ENCODE measurements around the gene NCAPH2. TPM values are rescaled to one million over a fixed set of nuclear protein-coding genes. Genes with fewer than 3 reads are reported as not detected.

The NCAPH2 gene
- total RNA-seq, result 10 to 100 TPM; 29.8 to 32.7 TPM
- long read RNA-seq, transcript NCAPH2-205 (20 exons, 2,037 nt), result major isoform, 72 of 101 reads
- long read RNA-seq, transcript NCAPH2-201 (20 exons, 1,996 nt), result minor isoform, 7 of 101 reads
- long read RNA-seq, partial matches to known transcripts, result 12 of 101 reads
- long read RNA-seq, other reads (novel, unspliced or antisense), result 9 of 101 reads

DNA sequence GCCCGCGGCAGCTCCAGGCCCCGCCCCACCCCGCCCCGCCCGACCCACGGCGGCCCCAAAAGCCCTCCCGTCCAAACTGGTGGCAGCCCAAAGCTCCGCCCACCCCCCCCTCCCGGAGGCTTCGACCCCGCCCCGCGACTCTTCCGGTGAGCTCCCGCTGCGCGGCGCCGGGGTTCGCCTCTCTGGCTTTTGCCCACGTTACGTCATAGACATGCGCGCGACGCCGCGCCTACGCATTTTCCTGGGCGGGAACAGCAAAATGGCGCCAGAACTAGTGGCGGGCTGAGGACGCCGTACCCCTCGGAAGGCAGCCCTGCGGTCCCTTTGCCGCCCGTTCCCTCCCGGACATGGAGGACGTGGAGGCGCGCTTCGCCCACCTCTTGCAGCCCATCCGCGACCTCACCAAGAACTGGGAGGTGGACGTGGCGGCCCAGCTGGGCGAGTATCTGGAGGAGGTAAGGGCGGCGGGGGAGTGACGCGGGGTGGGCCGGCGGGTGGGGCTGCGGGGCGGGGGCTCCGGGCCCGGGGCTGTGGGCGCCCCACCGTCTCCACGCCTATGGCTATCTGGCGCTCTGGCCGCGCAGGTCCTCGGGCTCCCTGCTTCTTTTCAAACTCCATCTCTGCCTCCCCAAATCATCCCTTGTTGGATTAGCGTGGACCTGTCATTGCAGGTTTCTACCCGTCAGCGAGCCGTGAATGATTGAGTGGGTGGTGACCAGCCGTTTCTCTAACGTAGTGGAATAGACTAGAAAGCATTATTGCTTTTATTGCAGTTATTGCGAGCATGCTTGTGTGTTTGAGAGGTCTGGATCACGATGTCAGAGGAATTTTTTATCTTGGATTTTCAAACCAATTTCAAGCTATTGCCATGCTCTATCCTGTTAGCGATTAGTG is at the start of gene NCAPH2:
TSS of gene NCAPH2 (plus strand) at position 234 of the 894 bp plus-strand sequence. CDS start at position 348, 114 bp downstream.
- DNase-seq (peak; percentile 96), ATAC-seq (peak; percentile 80 to 85)
- intact Hi-C loops (cut with DNase I), result loop anchor here in 1 of 2 donors (10.0 kb wide), 1 partner anchor 263 kb away; the partner anchor contains the start of gene TUBGCP6

DNA sequence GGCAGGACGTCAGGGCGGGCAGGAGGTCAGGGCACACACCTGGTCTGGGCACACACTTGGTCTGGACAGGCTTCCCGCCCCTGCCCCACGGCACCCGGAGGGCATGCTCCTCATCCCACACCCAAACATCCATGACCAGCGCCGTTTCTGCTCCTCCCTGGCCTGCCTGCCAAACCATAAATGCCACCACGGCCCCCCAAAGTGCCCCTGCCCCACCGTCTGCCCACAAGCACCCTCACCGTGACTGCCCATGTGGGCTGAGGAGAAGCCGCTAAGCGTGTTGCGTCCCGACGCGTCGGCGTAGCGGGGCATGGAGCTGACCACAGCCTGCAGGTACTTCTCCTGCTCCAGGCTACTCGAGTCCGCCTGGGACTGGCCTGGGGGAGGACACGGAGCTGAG is 49.0 kb upstream of the NCAPH2 start:
- no peak for DNase-seq
- no peak for ATAC-seq
- intact Hi-C loops (cut with DNase I), result no loop called here

DNA sequence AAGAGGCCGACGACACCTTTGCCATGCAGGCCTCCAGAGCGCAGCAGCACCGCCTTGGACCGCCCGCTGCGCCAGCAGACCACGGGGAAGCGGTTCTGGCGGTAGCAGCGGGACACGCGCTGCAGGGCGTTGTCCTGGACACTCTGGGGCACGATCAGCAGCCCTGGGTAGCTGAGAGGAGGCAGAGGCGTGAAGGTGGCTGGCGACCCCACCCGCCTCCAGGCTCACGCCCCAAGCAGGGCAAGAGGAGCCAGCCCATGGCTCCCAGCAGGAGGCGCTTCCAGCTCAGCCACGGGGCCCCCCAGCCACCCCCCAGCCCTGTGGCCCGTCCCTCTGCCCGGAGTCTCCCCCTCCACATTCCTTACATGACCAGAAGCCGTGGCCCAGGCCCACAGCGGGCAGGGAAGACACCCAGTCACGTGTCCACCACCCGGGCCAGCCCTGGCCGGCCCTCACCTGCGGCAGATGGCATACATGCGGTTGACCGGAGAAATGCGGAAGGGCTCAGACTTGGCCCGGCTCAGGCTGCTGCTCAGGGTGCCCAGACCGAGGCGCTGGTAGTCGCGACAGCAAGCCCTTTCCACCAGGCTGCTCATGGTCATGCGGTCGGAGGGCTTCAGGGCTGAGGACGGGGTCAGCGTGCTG is 48.4 kb upstream of the NCAPH2 start:
- intact Hi-C loops (cut with DNase I), result no loop called here
- ATAC-seq, result no peak

DNA sequence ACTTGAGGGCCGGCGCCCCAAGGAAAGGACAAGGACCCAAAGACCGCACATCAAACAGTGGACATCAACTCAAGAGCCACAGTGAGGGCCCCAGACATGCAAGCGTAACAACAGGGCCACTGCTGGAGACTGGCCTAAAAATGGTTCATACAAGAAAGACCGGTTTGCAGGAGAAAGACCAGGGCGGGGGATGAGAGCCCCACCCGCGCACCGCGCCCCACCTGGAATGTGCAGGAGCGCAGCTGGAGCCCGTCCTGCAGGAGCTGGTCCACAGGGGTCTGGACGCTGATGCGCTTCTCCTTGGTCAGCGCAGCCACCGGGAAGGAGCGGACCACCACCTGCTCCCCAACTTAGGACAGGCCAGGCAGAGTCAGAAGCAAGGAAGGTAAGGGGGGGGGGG is 47.1 kb upstream of the NCAPH2 start:
- intact Hi-C loops (cut with DNase I), result no loop called here
- no peak for ATAC-seq

More for the DNA sequence above, 48.4 kb upstream of the NCAPH2 start:
- DNase-seq, result no peak

DNA sequence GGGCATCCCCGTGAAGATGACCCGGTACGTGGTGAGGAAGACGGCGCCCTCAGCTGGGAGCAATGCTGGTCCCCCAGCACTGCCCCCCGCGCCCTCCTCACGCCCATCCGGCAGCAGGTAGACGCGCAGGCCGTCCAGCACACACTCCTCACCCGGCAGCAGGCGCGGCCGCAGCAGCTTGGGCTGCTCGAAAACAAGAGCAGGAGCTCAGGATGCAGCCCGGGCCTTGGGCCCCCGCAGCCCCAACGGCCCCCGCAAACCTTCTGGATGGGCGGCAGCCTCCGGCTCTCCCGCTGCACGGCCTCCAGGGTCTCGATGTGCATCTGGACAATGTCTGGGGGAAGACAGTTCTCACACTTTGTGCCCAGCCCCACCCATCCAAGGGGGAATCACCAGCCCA is 46.5 kb upstream of the NCAPH2 start:
- ATAC-seq (no peak), DNase-seq (no peak)
- intact Hi-C loops (cut with DNase I), result no loop called here

More for the DNA sequence above, 47.1 kb upstream of the NCAPH2 start:
- DNase-seq, result no peak

DNA sequence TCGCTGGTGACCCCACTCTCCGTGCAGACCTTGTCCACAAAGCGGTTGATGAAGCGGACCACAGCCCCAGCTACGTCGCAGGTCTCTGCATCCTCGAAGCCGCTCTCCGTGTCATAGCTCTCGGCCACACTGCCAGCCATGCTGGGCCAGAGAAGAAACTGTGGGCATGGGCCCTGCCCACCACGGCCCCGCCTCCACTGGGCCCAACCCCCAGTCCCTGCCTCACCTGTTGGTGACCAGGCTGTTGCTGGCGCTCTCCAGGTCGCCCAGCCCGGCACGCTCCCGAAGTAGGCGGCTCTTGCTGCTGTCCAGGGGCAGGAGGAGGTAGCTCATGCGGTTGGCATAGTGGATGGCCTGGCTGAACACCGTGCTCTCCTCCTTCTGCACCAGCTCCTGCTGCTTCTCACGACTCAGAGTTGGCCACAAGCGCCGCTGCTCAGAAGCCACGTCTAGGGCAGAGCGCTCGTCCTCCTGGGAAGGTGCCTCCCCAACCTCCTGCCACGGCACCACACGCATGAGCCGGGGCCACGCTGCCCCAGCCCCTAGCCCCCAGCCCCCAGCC is 46.0 kb upstream of the NCAPH2 start:
- intact Hi-C loops (cut with DNase I), result no loop called here
- DNase-seq, result no peak
- ATAC-seq, result no peak

DNA sequence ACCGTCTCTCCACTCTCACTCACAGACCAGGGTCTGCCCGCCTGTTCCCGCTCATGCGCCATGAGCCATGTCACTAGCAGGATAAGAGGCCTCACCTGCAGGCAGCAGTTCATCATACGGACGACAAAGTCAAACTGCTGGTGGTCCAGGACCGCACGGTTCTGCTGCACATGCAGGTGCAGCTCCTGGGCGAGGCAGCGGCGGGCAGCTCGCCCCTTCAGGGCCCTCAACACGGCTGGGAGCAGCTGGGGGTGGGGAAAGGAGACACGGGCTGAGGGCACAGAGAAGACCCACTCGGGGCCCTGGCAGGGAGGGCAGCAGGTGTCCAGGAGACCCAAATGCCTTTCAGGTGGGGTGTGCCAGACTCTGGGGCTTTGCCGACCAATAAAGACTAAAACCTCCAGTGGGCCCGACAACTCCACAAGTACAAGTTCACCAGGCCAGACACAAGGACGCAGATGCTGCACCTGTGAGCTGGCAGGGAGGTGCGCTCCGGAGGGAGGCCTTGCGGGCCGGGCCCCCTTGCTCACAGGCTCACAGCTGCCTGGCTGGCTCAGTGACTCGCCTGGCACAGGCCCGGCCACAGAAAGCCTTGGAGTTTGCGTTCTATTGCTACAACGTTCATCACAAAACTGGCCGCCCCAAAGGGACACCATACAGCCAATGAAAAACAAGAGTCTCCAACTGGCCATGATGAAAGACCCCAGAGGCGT is 44.7 kb upstream of the NCAPH2 start:
- intact Hi-C loops (cut with DNase I), result no loop called here
- DNase-seq (no peak), ATAC-seq (no peak)

DNA sequence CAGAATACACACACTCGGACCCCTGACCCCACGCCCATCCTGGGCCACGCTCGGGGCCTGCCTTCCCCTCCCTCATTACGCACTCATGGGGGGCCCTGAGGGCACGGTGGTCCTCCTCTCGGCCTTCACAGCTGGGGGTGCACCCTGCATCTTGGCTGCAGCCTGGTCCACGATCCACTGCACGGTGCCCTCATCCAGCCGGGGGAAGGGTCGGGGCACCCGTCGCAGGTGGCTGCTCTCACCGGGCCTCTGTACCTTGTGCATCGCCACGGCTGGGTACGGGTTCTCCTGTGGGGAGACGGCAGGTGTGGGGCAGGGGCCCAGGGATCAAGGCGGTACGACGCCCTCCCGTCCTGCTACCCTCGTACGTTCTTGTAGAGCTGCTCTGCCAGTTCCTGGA is 43.6 kb upstream of the NCAPH2 start:
- no peak for DNase-seq
- intact Hi-C loops (cut with DNase I), result no loop called here
- no peak for ATAC-seq

DNA sequence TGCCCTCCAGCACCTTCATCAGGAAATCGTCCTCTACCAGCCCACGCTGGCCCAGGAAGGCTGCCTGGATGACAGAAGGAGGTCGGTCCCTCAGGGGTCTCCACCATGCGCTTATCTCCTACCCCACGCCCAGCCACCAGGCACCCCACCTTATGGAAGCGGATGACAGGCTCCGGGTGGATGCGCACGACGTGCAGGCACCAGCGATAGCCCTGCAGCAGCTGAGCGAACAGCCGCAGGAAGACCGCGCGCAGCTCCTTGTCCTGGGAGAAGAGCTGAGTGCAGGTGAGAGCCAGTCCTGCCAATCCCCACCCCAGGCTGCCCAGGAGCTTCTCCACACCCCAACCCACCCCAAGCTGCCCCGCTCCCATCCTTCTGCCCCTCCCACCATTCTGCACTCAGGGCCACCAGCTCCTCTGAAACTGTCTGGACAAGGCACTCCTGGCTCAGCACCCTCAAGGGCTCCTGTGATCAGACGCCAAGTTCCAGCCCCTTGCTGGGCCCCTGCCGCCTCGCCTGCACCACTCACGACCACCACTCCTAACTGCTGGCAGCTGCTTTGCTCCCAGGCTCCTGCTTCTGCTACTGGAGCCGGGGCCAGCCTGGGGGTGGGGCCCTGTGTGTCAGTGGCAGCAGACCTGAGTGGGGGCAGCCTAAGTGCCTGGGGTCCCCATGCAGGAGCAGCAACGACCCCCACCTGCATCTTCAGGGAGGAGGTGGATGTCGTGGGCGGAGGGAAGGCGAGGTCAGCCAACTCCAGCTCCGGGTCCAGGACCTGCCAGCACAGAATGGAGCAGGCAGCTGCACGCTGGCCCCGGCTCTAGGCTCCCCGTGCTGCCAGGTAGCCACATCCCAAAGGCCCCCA is 42.7 kb upstream of the NCAPH2 start:
- intact Hi-C loops (cut with DNase I), result no loop called here

DNA sequence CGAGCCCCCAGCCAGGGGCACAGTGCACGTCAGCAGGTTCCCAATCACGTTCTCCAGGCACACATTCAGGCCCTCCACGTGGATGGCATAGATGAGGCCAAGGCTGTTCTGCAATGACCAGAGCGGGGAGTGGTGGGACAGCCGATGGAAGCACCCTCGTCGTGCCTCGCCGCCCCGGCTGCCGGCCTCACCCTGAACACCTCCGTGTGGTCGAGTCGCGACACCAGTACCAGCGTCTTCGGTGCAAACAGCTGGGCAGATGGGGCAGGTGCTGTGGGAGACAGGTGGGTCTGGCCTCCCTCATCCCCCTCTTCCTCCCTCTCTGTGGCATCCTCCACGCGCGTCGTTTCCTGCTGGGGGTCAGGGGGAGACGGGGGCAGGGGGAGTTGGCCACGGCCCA is 40.7 kb upstream of the NCAPH2 start:
- ATAC-seq (no peak), DNase-seq (no peak)
- intact Hi-C loops (cut with DNase I), result no loop called here

More for the DNA sequence above, 42.7 kb upstream of the NCAPH2 start:
- ATAC-seq, result no peak
- no peak for DNase-seq

DNA sequence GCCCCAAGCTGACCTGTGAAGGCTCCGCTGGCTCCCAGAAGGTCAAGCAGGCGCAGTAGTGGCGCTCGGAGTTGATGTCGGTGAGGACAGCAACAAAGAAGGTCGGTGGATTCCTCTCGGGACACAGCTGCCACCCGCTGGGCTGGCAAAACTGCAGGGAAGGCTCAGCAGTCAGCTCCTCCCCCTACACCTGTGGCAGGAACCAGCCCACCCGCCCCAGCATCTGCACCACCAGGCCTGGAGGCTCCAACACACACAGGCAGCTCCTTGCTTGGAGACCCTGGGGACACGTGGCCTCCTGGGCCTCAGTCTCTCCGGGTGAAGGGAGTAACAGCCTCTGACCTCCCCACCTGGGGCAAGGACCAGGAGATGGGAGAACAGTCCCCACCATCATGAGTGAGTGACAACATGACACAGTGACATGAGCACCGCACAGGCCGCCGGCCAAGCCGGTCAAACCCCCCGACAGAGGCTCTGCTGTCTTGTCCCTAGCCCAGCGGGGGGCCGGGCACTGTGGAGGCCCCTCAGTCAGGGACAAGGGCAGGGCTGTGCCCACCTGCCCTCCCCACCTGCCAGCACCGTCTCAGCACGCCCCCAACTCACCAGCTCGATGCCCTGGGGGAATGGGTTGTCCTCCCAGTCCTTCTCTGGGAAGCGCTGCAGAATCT is 40.1 kb upstream of the NCAPH2 start:
- ATAC-seq, result no peak
- intact Hi-C loops (cut with DNase I), result no loop called here

DNA sequence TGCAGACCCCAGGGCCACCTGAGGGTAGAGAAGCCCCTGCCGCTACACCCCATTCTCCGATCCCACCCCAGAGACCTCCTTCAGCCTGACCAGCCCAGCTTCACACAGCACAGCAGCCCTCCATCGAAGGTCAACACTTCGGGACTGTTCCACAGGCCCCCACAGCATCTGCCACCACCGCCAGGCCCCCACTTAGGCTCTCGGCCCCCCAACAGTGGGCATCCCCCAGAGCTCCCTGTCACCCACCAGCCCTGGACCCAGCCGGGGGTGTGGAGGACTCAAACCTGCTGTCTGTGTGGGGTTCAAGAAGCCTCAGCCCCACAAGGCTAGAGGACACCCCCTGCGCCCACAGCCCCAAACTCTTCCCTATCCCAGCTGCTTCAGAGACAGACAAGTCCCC is 39.4 kb upstream of the NCAPH2 start:
- DNase-seq (no peak), ATAC-seq (no peak)
- intact Hi-C loops (cut with DNase I), result no loop called here

More for the DNA sequence above, 40.1 kb upstream of the NCAPH2 start:
- no peak for DNase-seq

DNA sequence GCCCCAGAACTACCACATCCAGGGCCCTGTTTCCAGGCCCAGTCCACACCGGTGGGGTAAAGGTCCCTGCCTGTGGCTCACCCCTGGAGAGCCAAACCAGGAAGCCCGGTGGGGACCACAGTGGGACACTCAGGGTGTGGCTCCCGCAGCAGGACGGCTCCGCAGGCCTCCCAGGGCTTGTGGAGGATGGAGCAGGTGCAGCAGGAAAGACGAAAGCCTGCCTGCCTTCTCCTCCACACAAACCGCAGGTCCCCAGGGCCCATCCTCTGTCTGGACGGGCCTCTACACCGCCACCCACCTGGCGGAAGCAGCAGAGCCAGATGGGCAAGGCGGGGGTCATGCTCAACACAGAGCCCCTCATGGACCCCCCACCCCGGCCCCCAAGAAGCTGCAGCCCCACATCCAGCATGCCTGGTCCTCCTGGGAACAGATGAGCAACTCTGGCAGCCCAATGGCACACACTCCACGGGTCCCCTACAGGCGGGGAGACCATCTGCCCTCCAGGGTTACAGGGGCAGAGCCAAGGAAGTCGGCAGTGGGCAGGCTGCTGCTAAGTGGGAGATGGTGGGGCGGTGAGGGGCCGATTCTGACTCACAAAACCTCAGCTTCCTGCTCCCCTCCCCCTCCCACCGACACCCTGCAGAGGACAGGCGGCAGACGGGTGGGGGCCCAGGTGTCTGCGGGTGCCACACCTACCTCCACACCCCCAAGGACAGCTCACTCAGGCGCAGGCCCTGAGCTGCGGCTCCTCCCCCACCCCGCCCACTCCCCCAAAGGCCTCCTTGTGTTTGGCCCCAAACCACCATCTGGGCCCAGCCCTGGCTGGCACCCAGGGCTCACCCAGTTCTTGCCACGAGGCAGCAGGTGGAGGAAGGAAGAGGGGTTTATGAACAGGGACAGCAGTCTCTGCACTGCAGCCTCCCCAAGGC is 38.4 kb upstream of the NCAPH2 start:
- DNase-seq (peak; percentile 74), ATAC-seq (peak; percentile 43 to 56)
- intact Hi-C loops (cut with DNase I), result no loop called here

DNA sequence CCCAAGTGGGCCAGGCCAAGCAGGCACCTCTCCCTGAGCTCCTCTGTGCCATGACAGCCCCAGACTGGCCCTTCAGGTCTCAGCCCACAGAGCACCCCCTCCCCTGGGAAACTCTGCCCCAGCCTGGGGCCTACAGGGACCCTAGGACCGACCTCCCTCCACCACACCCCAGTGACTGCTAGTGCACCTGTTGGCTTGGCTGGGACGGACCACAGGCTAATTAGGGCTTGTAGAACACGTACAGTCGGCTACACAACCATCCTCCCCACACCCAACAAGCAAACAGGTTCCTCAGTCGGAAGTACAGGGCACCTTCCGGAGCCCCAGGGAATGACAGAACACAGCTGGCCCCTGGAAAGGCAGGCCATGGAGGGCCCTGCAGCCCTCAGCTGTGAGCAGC is 37.5 kb upstream of the NCAPH2 start:
- ATAC-seq (no peak), DNase-seq (no peak)
- intact Hi-C loops (cut with DNase I), result no loop called here

DNA sequence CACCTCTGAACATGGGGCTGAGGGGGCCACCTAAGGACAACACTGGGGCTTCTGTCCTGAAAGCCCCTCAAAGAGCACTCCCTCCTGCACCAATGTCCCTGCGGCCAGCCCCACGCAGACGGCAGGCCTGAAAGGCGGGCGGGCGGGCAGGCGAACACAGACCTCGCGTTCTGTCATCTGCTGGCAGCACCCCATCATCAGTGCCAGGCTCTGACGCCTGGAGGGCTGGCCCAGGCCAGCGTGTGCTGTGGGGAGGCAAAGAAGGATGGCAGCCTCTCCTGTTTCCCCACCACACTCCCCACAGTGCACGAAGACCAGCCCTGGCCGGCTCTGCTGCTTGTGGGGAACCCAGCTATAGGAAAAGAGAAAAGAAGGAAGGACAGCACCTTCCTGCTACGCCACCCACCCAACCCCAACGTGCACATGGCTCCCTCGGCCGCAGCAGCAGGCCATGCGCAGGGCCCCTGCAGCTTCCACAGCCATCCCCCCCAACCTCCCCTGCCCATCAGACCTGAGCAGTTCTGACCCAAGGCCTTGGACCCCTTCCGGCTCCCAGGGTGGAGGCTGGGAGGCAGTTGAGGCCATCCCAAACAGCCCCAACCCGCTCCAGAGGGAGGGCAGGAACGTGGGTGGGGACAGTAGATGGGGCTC is 36.7 kb upstream of the NCAPH2 start:
- intact Hi-C loops (cut with DNase I), result no loop called here
- DNase-seq (no peak), ATAC-seq (no peak)

DNA sequence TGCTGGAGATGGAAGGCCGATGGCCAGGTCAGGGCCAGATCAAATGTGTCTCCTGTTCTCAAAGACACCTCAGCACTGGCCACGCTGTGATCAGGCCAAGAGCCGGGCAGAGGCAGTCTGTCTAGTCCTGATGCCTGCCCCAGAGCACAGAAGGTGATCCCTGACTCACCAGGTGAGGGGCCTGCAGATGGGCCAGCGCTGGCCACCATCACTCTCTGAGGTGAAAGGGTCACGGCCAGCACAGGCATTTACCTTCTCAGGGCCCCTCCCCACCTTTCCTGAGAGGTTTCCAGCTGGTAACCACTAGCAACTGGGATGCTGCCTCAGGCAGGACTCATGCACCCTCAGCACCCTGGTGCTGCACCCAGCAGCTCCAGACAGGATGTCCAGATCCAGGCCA is 36.1 kb upstream of the NCAPH2 start:
- DNase-seq (no peak), ATAC-seq (no peak)
- intact Hi-C loops (cut with DNase I), result no loop called here
